ENCODE data around the gene BCAS3. TPM values are rescaled to one million over a fixed set of nuclear protein-coding genes. Genes with fewer than 3 reads are reported as not detected.

The BCAS3 gene
- total and polyA plus RNA-seq, 9 donors = 9.4 to 37.0 (median 21.6) TPM

DNA sequence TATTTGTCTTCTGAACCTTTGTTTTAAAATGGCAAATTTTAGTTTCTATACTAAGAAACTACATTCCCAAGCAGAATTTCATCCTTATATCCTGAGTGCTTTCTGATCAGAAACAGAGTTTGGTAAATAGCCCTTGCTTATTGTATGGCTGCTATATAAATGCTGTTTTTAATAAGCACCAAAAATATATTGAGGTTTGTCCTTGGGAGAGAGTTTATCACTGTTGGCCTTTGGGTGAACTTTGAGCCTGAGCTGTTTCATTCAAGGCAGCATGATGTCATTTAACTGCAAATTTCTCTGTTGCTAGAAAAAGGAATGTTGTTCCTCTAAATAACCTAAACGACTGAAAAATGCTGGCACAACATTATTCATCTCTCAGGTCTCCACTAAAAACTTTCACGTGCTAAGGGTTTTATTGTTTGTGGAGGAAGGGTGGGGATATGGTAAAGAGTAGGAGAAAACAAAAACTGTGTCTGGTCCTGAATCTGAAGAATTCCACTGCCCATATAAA, 387.7 kb downstream of the BCAS3 start:
- Histone ChIP-seq H3K27me3 (no peaks in the 10 kb centered on the region), H3K9me3 (no peaks in the 10 kb centered on the region), H3K4me1 (ENCODE audit: insufficient read depth) (peaks cover 4% of the 10 kb centered on the region), H3K36me3 (no peaks in the 10 kb centered on the region), H3K4me3 (no peak overlapping the region), H3K27ac (no peak overlapping the region)
- intact Hi-C loops (cut with DNase I) = no loop called here
- no peak for TF ChIP-seq EP300 (IDR thresholded peaks at IDR 0.05)
- no peak for TF ChIP-seq CTCF (IDR thresholded peaks at IDR 0.05)
- TF ChIP-seq POLR2A (IDR thresholded peaks at IDR 0.05) = no peak
- WGBS, 3 donors = 1 to 2% (median 2%) methylated on average over 2 of the region's 2 CpGs
- no peak for DNase-seq

- peaks cover 4% of the 10 kb centered on the region for H3K4me1 ChIP-seq (ENCODE audit: insufficient read depth)
- no peaks in the 10 kb centered on the region for H3K36me3 ChIP-seq
- no peaks in the 10 kb centered on the region for H3K9me3 ChIP-seq
- WGBS, 3 donors = 26 to 45% (median 40%) methylated on average over 2 of the region's 2 CpGs
- intact Hi-C loops (cut with DNase I) = no loop called here
- H3K27me3 ChIP-seq = no peaks in the 10 kb centered on the region
- no peak overlapping the region for H3K4me3 ChIP-seq
- TF ChIP-seq POLR2A (IDR thresholded peaks at IDR 0.05) = no peak
- TF ChIP-seq EP300 (IDR thresholded peaks at IDR 0.05) = no peak
- TF ChIP-seq CTCF (IDR thresholded peaks at IDR 0.05) = no peak
- no peak for DNase-seq
- no peak overlapping the region for H3K27ac ChIP-seq
These were observed 388.4 kb downstream of the BCAS3 start for GRCh38 chr17:61066062-61066461.

- intact Hi-C loops (cut with DNase I) = no loop called here
- 97 to 100% (median 98%) methylated on average over 1 of the region's 1 CpG for WGBS, 3 donors
- TF ChIP-seq EP300 (IDR thresholded peaks at IDR 0.05) (no peak), CTCF (IDR thresholded peaks at IDR 0.05) (no peak), POLR2A (IDR thresholded peaks at IDR 0.05) (no peak)
- DNase-seq = no peak
- Histone ChIP-seq H3K9me3 (no peaks in the 10 kb centered on the region), H3K36me3 (no peaks in the 10 kb centered on the region), H3K27ac (no peak overlapping the region), H3K4me3 (no peak overlapping the region), H3K27me3 (no peaks in the 10 kb centered on the region), H3K4me1 (ENCODE audit: insufficient read depth) (no peaks in the 10 kb centered on the region)
These were observed 393.0 kb downstream of the BCAS3 start for GRCh38 chr17:61070649-61071048.

- TF ChIP-seq EP300 (IDR thresholded peaks at IDR 0.05) = no peak
- TF ChIP-seq CTCF (IDR thresholded peaks at IDR 0.05) = no peak
- no peak for TF ChIP-seq POLR2A (IDR thresholded peaks at IDR 0.05)
- H3K4me3 ChIP-seq = no peak overlapping the region
- no peaks in the 10 kb centered on the region for H3K9me3 ChIP-seq
- no peaks in the 10 kb centered on the region for H3K4me1 ChIP-seq (ENCODE audit: insufficient read depth)
- no peak overlapping the region for H3K27ac ChIP-seq
- DNase-seq = no peak
- no peaks in the 10 kb centered on the region for H3K36me3 ChIP-seq
- intact Hi-C loops (cut with DNase I) = no loop called here
- 68 to 96% (median 74%) methylated on average over 1 of the region's 1 CpG for WGBS, 3 donors
- H3K27me3 ChIP-seq = no peaks in the 10 kb centered on the region
These were observed 395.0 kb downstream of the BCAS3 start for GRCh38 chr17:61072648-61073047.

Data from ovary (tissue), 9 donors.